Osteoblast (primary cell): ENCODE results near the gene SOX13. TPM values are rescaled to one million over a fixed set of nuclear protein-coding genes. Genes with fewer than 3 reads are reported as not detected.
A peak's percentile ranks its signal among the peaks of the same experiment; 100 is the strongest.
"Not testable (repeated sequence)": the region's sequence is repeated elsewhere in the genome, so short reads cannot be mapped to it uniquely, and the experiment has no call there.

Experiments used
- DNase-seq: peaks from one replicate; pipeline ENCODE4 v3.0.0; 2011; ENCODE audit warnings: low spot score, mixed read lengths; ENCODE audit not compliant: insufficient read length; ENCODE audit errors: missing footprints
- H2AFZ ChIP-seq: 2 replicates; pipeline ENCODE4 v1.6.0; 2011; ENCODE audit warnings: mild to moderate bottlenecking, low read length
- H3K27ac ChIP-seq: 2 replicates; pipeline ENCODE4 v1.5.1; 2011; ENCODE audit warnings: mild to moderate bottlenecking, low read depth, low read length, moderate library complexity
- H3K27me3 ChIP-seq: 2 replicates; pipeline ENCODE4 v1.6.0; 2012; ENCODE audit warnings: mild to moderate bottlenecking, control low read depth, inconsistent platforms, low read length, moderate library complexity; ENCODE audit not compliant: insufficient read depth
- H3K36me3 ChIP-seq: 2 replicates; pipeline ENCODE4 v1.5.1; 2011; ENCODE audit warnings: mild to moderate bottlenecking, low read length, control low read depth, moderate library complexity; ENCODE audit not compliant: insufficient read depth
- H3K4me1 ChIP-seq: 2 replicates; pipeline ENCODE4 v1.5.1; 2011; ENCODE audit warnings: mild to moderate bottlenecking, low read length, control low read depth, moderate library complexity; ENCODE audit not compliant: insufficient read depth
- H3K4me2 ChIP-seq: 2 replicates; pipeline ENCODE4 v1.6.0; 2011; ENCODE audit warnings: mild to moderate bottlenecking, low read length; ENCODE audit not compliant: insufficient read depth
- H3K4me3 ChIP-seq: fragments of 200-600 bp; sonication (generic); 3 replicates; pipeline ENCODE4 v1.5.1; 2012; ENCODE audit warnings: mild to moderate bottlenecking, low read length, inconsistent platforms; ENCODE audit not compliant: insufficient read depth
- H3K79me2 ChIP-seq: 2 replicates; pipeline ENCODE4 v1.6.0; 2012; ENCODE audit warnings: mild to moderate bottlenecking, low read length, control low read depth, inconsistent platforms; ENCODE audit not compliant: insufficient read depth
- H3K9me3 ChIP-seq: 2 replicates; pipeline ENCODE4 v1.5.1; 2011; ENCODE audit warnings: low read depth, low read length, control low read depth
- H4K20me1 ChIP-seq: 2 replicates; pipeline ENCODE4 v1.6.0; 2012; ENCODE audit warnings: mild to moderate bottlenecking, low read length, control low read depth; ENCODE audit not compliant: insufficient read depth
- CTCF ChIP-seq: IDR thresholded peaks from 2 replicates; pipeline ENCODE4 v1.5.1; 2011; ENCODE audit warnings: mild to moderate bottlenecking, low read depth, low read length, moderate library complexity; ENCODE audit errors: extremely low read depth
- total RNA-seq: library from RNA; depleted of rRNA; stranded (reverse); fragments of >200 nt; gene quantifications from 2 replicates; pipeline ENCODE4 v1.2.3, GENCODE V29; 2012

The SOX13 gene
- total RNA-seq, 1 donor = 9.0 TPM

- H4K20me1 ChIP-seq = peaks cover 2% of the 10 kb centered on the region
- TF ChIP-seq CTCF = no peak
- peaks cover 11% of the 10 kb centered on the region for H3K4me1 ChIP-seq
- no peak overlapping the region for H2AFZ ChIP-seq
- H3K9me3 ChIP-seq = no peaks in the 10 kb centered on the region
- no peaks in the 10 kb centered on the region for H3K27me3 ChIP-seq
- peaks cover 25% of the 10 kb centered on the region for H3K79me2 ChIP-seq
- H3K27ac ChIP-seq = no peak overlapping the region
- no peak overlapping the region for H3K4me3 ChIP-seq
- no peaks in the 10 kb centered on the region for H3K36me3 ChIP-seq
- no peak for DNase-seq
- H3K4me2 ChIP-seq = no peak overlapping the region
These were observed 15.1 kb downstream of the SOX13 start for GRCh38 chr1:204087893-204088528.

DNA sequence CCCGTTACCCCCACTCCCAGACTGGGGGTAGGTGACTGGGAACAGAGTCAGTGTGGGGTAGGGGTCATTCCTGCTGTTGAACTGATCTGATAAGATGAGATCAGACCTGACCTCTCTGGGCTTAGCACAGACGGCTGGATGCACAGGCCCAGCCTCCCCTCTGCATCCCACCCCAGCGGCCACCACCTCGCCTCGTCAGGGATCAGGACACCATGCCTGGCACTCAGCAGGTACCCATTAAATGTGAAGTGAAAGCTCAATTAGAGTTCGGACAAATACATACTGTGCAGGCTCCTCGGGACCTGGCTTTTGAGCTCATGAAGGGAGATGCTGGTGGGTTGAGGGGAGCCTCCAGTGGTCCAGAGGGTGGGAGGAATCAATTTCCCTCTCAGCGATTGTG is 15.7 kb downstream of the SOX13 start:
- Histone ChIP-seq H3K9me3 (no peaks in the 10 kb centered on the region), H3K27me3 (no peaks in the 10 kb centered on the region), H2AFZ (peak overlapping the region; percentile 71), H3K4me2 (no peak overlapping the region), H3K27ac (no peak overlapping the region), H3K36me3 (no peaks in the 10 kb centered on the region), H3K79me2 (peaks cover 23% of the 10 kb centered on the region), H3K4me3 (no peak overlapping the region), H3K4me1 (peaks cover 11% of the 10 kb centered on the region), H4K20me1 (peaks cover 2% of the 10 kb centered on the region)
- no peak for DNase-seq
- TF ChIP-seq CTCF = no peak

- H3K79me2 ChIP-seq = peaks cover 24% of the 10 kb centered on the region
- no peak overlapping the region for H3K4me3 ChIP-seq
- H4K20me1 ChIP-seq = peaks cover 2% of the 10 kb centered on the region
- H3K27ac ChIP-seq = no peak overlapping the region
- no peak for TF ChIP-seq CTCF
- H3K36me3 ChIP-seq = no peaks in the 10 kb centered on the region
- peaks cover 11% of the 10 kb centered on the region for H3K4me1 ChIP-seq
- H3K4me2 ChIP-seq = peak overlapping the region; percentile 32
- no peaks in the 10 kb centered on the region for H3K9me3 ChIP-seq
- peak overlapping the region; percentile 71 for H2AFZ ChIP-seq
- H3K27me3 ChIP-seq = no peaks in the 10 kb centered on the region
- DNase-seq = peak; percentile 86
These were observed 16.3 kb downstream of the SOX13 start for GRCh38 chr1:204089044-204089751.

DNA sequence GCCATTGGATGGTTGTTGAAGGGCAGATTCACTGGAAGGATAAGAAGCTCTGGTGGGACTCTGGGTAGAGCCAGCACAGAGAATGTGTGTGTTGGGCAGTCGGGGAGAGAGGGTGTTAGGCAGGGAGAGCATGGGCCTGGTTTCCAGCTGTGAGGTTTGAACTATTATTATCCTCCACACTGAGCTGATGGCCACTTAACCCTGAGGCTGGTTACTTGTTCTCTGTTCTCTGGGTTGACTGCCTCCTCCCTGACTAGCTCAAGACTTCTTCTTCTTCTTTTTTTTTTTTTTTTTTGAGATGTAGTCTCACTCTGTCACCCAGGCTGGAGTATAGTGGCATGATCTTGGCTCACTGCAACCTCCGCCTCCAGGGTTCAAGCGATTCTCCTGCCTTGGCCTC is 17.2 kb downstream of the SOX13 start:
- not testable (repeated sequence) for H2AFZ ChIP-seq, H3K4me3 ChIP-seq, H3K27ac ChIP-seq, H3K9me3 ChIP-seq, H4K20me1 ChIP-seq, H3K27me3 ChIP-seq, H3K4me2 ChIP-seq, H3K36me3 ChIP-seq
- Histone ChIP-seq H3K4me1 (peaks cover 11% of the 10 kb centered on the region), H3K79me2 (peaks cover 24% of the 10 kb centered on the region)
- peak; percentile 70 for DNase-seq
